Measurements from ENCODE around the gene CHRNB2.

CHRNB2 gene

GRCh38 chr1:154586231-154586630, 18.7 kb downstream of the CHRNB2 start:
- DNase-seq = no peak
- Histone ChIP-seq H3K4me3 (ENCODE audit: low read depth, low read length) (no peak overlapping the region), H3K36me3 (replicated peaks) (peaks cover 90% of the 10 kb centered on the region), H3K27ac (no peak overlapping the region), H3K27me3 (replicated peaks) (no peaks in the 10 kb centered on the region)
- in situ Hi-C loops (cut with HindIII; ENCODE audit: low pct_ligation_motif_present, low sequenced_read_pairs) = no loop called here
- no peak for TF ChIP-seq CTCF (IDR thresholded peaks at IDR 0.05; ENCODE audit: low read depth, low read length, missing control alignments)

GRCh38 chr1:154586641-154587040, 19.1 kb downstream of the CHRNB2 start:
- peaks cover 92% of the 10 kb centered on the region for H3K36me3 ChIP-seq (replicated peaks)
- no peak for DNase-seq
- no peaks in the 10 kb centered on the region for H3K27me3 ChIP-seq (replicated peaks)
- TF ChIP-seq CTCF (IDR thresholded peaks at IDR 0.05; ENCODE audit: low read depth, low read length, missing control alignments) = no peak
- in situ Hi-C loops (cut with HindIII; ENCODE audit: low pct_ligation_motif_present, low sequenced_read_pairs) = no loop called here
- H3K27ac ChIP-seq = no peak overlapping the region
- H3K4me3 ChIP-seq (ENCODE audit: low read depth, low read length) = no peak overlapping the region

GRCh38 chr1:154589780-154590179, 22.2 kb downstream of the CHRNB2 start:
- H3K4me3 ChIP-seq (ENCODE audit: low read depth, low read length) = no peak overlapping the region
- DNase-seq = no peak
- peaks cover 85% of the 10 kb centered on the region for H3K36me3 ChIP-seq (replicated peaks)
- H3K27ac ChIP-seq = no peak overlapping the region
- H3K27me3 ChIP-seq (replicated peaks) = no peaks in the 10 kb centered on the region
- no peak for TF ChIP-seq CTCF (IDR thresholded peaks at IDR 0.05; ENCODE audit: low read depth, low read length, missing control alignments)
- in situ Hi-C loops (cut with HindIII; ENCODE audit: low pct_ligation_motif_present, low sequenced_read_pairs) = no loop called here

- in situ Hi-C loops (cut with HindIII; ENCODE audit: low pct_ligation_motif_present, low sequenced_read_pairs) = no loop called here
- no peak for TF ChIP-seq CTCF (IDR thresholded peaks at IDR 0.05; ENCODE audit: low read depth, low read length, missing control alignments)
- peaks cover 82% of the 10 kb centered on the region for H3K36me3 ChIP-seq (replicated peaks)
- H3K27ac ChIP-seq = no peak overlapping the region
- no peak overlapping the region for H3K4me3 ChIP-seq (ENCODE audit: low read depth, low read length)
- no peak for DNase-seq
- no peaks in the 10 kb centered on the region for H3K27me3 ChIP-seq (replicated peaks)
These were observed 23.2 kb downstream of the CHRNB2 start for GRCh38 chr1:154590756-154591155.

GRCh38 chr1:154591206-154591605, 23.6 kb downstream of the CHRNB2 start:
- Histone ChIP-seq H3K4me3 (ENCODE audit: low read depth, low read length) (no peak overlapping the region), H3K36me3 (replicated peaks) (peaks cover 82% of the 10 kb centered on the region), H3K27ac (no peak overlapping the region), H3K27me3 (replicated peaks) (no peaks in the 10 kb centered on the region)
- DNase-seq = no peak
- in situ Hi-C loops (cut with HindIII; ENCODE audit: low pct_ligation_motif_present, low sequenced_read_pairs) = no loop called here
- TF ChIP-seq CTCF (IDR thresholded peaks at IDR 0.05; ENCODE audit: low read depth, low read length, missing control alignments) = no peak

GRCh38 chr1:154593390-154593789, 25.8 kb downstream of the CHRNB2 start:
- DNase-seq = no peak
- H3K27ac ChIP-seq = no peak overlapping the region
- in situ Hi-C loops (cut with HindIII; ENCODE audit: low pct_ligation_motif_present, low sequenced_read_pairs) = no loop called here
- H3K27me3 ChIP-seq (replicated peaks) = no peaks in the 10 kb centered on the region
- TF ChIP-seq CTCF (IDR thresholded peaks at IDR 0.05; ENCODE audit: low read depth, low read length, missing control alignments) = no peak
- no peak overlapping the region for H3K4me3 ChIP-seq (ENCODE audit: low read depth, low read length)
- H3K36me3 ChIP-seq (replicated peaks) = peaks cover 87% of the 10 kb centered on the region

Data from brain microvascular endothelial cell (primary cell).